ENCODE measurements around the gene SHCBP1. TPM values are rescaled to one million over a fixed set of nuclear protein-coding genes. Genes with fewer than 3 reads are reported as not detected.

SHCBP1 gene
- total RNA-seq, 1 donor from 2014 or later = 5.4 TPM

DNA sequence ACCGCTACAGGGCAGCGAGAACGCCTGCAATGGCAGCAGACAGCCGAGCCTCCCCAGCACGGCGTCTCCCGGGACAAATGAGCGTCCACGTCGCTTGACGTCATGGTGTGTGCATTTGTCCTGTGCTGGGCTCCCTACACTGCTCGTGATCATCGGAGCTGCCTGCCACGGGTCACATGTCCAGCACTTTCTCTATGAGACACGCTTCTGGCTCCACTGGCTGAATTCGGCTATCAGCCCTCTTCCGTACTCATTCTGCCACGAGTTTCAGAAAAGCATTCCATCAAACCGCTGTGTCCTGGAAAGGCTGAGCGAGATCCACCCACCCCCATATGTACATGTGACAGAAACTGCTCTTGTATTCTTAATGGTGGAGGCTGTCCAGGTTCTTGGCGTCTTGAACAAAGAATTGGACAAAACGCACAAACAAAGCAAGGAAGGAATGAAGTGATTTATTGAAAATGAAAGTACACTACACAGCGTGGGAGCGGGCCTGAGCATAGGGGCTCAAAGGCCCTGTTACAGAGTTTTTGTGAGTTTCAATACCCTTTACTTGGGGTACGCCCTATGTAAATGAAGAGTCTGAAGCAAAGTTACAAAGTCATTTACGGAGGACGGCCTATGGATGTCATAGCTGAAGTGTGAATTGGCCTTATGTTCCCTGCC, 28.5 kb upstream of the SHCBP1 start:
- peaks cover 6% of the 10 kb centered on the region for H3K9me3 Mint-ChIP-seq (ENCODE audit: unreplicated experiment)
- H3K27ac Mint-ChIP-seq (ENCODE audit: unreplicated experiment) = no peak overlapping the region
- DNase-seq (ENCODE audit: low spot score) = no peak
- H3K4me3 Mint-ChIP-seq (ENCODE audit: unreplicated experiment) = no peak overlapping the region
- no peak for TF ChIP-seq CTCF (IDR thresholded peaks at IDR 0.05; ENCODE audit: unreplicated experiment)
- H3K4me1 Mint-ChIP-seq (ENCODE audit: unreplicated experiment) = no peaks in the 10 kb centered on the region
- H3K36me3 Mint-ChIP-seq (ENCODE audit: low read depth, unreplicated experiment) = no peaks in the 10 kb centered on the region
- H3K27me3 Mint-ChIP-seq (ENCODE audit: unreplicated experiment) = peaks cover 7% of the 10 kb centered on the region

DNA sequence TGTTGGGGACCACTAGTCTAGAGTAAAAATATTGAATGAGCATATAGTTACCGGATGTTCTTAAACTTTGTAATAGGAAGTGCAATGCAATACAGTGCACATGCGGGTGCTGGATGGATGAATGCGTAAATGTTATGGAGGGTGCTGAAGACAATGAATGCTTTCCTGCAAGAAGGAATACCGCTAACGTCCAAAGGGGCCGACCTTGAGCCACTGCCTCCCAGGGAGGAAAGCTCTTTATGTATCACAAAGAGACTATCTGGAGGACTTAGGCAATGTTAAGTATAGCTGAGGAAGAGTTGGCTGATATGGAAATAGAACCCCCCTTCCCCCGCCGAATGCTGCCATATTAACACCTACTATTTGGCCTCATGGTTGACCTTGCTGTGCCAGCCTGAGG, 27.5 kb upstream of the SHCBP1 start:
- Mint-ChIP-seq H3K36me3 (ENCODE audit: low read depth, unreplicated experiment) (no peaks in the 10 kb centered on the region), H3K9me3 (ENCODE audit: unreplicated experiment) (peaks cover 6% of the 10 kb centered on the region), H3K27ac (ENCODE audit: unreplicated experiment) (no peak overlapping the region), H3K27me3 (ENCODE audit: unreplicated experiment) (peaks cover 5% of the 10 kb centered on the region), H3K4me3 (ENCODE audit: unreplicated experiment) (no peak overlapping the region), H3K4me1 (ENCODE audit: unreplicated experiment) (no peaks in the 10 kb centered on the region)
- no peak for DNase-seq (ENCODE audit: low spot score)
- no peak for TF ChIP-seq CTCF (IDR thresholded peaks at IDR 0.05; ENCODE audit: unreplicated experiment)

DNA sequence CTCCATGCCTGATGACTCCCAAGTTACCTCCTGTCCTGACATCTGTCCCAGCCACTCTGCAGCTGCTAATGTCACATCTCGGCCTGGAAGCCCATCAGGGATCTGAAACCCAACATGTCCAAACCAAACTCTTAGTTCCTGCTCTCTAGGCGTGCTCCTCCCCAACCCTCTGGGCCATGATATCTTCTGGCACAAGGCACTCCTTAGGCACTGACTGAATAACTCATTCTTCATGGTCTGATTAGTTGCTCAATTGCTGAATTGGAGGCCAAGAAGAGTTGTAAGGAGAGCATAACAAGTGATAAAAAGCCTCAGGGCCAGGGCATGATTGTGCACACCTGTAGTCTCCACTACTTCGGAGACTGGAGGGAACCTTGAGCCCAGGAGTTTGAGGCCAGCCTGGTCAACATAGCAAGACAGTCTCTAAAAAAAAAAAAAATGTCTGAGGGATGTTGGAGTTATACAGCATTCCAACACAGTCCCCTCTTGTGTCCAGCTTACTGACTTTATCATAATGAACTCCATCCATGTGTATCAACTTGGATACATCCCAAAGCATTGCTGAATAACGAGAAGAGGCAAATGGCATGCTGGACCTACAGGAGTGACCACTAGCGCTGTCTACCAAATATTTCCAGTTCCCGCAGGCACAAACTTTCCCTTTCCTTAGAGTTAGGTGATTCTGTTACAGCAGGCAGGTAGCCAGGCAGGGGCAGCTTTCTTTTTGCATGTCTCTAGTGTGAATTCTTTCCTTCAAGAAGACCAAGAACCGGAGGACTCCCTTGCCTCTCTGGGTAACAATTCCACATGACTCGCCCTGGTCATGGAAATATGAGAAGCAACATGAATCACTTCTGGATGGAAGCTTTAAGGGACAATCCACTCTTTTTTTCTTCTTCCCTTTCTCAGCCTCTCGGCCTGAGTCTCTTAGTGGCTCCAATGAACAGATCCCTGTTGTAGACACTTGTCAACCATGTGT, 18.1 kb upstream of the SHCBP1 start:
- Mint-ChIP-seq H3K27ac (ENCODE audit: unreplicated experiment) (no peak overlapping the region), H3K4me3 (ENCODE audit: unreplicated experiment) (no peak overlapping the region), H3K4me1 (ENCODE audit: unreplicated experiment) (peaks cover 5% of the 10 kb centered on the region), H3K27me3 (ENCODE audit: unreplicated experiment) (peaks cover 12% of the 10 kb centered on the region), H3K36me3 (ENCODE audit: low read depth, unreplicated experiment) (no peaks in the 10 kb centered on the region), H3K9me3 (ENCODE audit: unreplicated experiment) (no peaks in the 10 kb centered on the region)
- TF ChIP-seq CTCF (IDR thresholded peaks at IDR 0.05; ENCODE audit: unreplicated experiment) = no peak
- no peak for DNase-seq (ENCODE audit: low spot score)

- H3K9me3 Mint-ChIP-seq (ENCODE audit: unreplicated experiment) = no peaks in the 10 kb centered on the region
- DNase-seq (ENCODE audit: low spot score) = no peak
- no peaks in the 10 kb centered on the region for H3K36me3 Mint-ChIP-seq (ENCODE audit: low read depth, unreplicated experiment)
- H3K27me3 Mint-ChIP-seq (ENCODE audit: unreplicated experiment) = peaks cover 10% of the 10 kb centered on the region
- no peak overlapping the region for H3K27ac Mint-ChIP-seq (ENCODE audit: unreplicated experiment)
- no peak overlapping the region for H3K4me3 Mint-ChIP-seq (ENCODE audit: unreplicated experiment)
- TF ChIP-seq CTCF (IDR thresholded peaks at IDR 0.05; ENCODE audit: unreplicated experiment) = no peak
- H3K4me1 Mint-ChIP-seq (ENCODE audit: unreplicated experiment) = peaks cover 24% of the 10 kb centered on the region
Measured at GRCh38 chr16:46632778-46633733, 11.9 kb upstream of the SHCBP1 start.

Measured in endothelial cell (in vitro differentiated cells).